ENCODE measurements around the gene SLC25A39. TPM values are rescaled to one million over a fixed set of nuclear protein-coding genes. Genes with fewer than 3 reads are reported as not detected.

The SLC25A39 gene
- total RNA-seq, 1 donor from 2014 or later: 76.8 TPM

DNA sequence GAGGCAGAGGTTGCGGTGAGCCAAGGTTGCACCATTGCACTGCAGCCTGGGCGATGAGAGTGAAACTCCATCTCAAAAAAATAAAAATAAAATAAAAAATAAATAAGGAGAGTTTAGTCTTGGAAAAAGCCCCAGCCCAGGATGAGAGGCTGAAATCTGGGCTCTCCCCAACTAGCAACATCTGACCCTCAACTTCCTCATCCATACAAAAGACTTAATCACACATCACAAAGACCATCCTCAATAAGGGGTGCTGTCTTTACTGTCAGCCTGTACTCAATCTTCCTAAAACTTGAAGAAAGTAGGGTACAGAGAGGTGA lies 45.3 kb downstream of the SLC25A39 start:
- H3K36me3 ChIP-seq: no peaks in the 10 kb centered on the region
- no peak overlapping the region for H3K4me3 ChIP-seq
- H3K4me1 ChIP-seq: peaks cover 17% of the 10 kb centered on the region
- intact Hi-C loops (cut with DNase I): no loop called here
- no peak overlapping the region for H3K27ac ChIP-seq
- TF ChIP-seq, protein P1, sequence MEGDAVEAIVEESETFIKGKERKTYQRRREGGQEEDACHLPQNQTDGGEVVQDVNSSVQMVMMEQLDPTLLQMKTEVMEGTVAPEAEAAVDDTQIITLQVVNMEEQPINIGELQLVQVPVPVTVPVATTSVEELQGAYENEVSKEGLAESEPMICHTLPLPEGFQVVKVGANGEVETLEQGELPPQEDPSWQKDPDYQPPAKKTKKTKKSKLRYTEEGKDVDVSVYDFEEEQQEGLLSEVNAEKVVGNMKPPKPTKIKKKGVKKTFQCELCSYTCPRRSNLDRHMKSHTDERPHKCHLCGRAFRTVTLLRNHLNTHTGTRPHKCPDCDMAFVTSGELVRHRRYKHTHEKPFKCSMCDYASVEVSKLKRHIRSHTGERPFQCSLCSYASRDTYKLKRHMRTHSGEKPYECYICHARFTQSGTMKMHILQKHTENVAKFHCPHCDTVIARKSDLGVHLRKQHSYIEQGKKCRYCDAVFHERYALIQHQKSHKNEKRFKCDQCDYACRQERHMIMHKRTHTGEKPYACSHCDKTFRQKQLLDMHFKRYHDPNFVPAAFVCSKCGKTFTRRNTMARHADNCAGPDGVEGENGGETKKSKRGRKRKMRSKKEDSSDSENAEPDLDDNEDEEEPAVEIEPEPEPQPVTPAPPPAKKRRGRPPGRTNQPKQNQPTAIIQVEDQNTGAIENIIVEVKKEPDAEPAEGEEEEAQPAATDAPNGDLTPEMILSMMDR (IDR thresholded peaks at IDR 0.05): no peak
- DNase-seq (no peak), ATAC-seq (no peak)
- H3K27me3 ChIP-seq: no peaks in the 10 kb centered on the region
- H3K9me3 ChIP-seq: no peaks in the 10 kb centered on the region

DNA sequence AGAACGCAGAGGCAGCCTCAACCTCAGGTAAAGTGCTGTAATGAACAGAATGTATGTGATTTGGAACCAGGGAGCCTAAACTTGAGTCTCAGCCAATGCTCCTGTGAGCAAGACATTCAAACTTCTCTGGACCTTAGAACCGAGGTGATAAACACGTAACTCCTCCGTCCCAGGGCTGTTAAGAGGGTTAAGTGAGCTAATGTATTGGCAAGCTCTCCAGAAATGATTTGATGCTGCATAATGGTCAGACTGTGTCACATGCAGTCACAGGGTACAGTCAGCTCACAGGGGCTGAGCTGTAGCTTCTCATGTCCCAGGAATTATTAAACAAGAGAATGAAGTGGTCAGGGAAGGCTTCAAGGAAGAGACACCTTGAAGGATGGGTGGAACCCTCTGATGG lies 46.6 kb downstream of the SLC25A39 start:
- peaks cover 17% of the 10 kb centered on the region for H3K4me1 ChIP-seq
- no peaks in the 10 kb centered on the region for H3K9me3 ChIP-seq
- ATAC-seq (no peak), DNase-seq (no peak)
- intact Hi-C loops (cut with DNase I): no loop called here
- TF ChIP-seq, protein P1 (IDR thresholded peaks at IDR 0.05): no peak
- H3K4me3 ChIP-seq: no peak overlapping the region
- H3K27ac ChIP-seq: no peak overlapping the region
- no peaks in the 10 kb centered on the region for H3K36me3 ChIP-seq
- H3K27me3 ChIP-seq: no peaks in the 10 kb centered on the region

DNA sequence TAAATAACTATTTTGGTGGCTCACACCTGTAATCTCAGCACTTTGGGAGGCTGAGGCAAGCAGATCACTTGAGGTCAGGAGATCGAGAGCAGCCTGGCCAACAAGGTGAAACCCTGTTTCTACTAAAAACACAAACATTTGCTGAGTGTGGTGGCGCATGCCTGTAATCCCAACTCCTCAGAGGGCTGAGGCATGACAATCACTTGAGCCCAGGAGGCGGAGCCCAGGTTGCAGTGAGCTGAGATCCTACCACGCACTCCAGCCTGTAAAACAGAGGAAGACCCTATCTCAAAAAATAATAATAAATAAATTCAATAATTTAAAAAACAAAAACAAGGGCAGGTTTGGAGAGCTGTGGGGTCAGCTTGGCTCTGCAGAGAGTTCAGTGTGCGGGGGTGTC lies 51.0 kb downstream of the SLC25A39 start:
- DNase-seq (no peak), ATAC-seq (no peak)
- intact Hi-C loops (cut with DNase I): no loop called here
- no peak overlapping the region for H3K27ac ChIP-seq
- H3K9me3 ChIP-seq: no peaks in the 10 kb centered on the region
- no peaks in the 10 kb centered on the region for H3K27me3 ChIP-seq
- TF ChIP-seq, protein P1 (IDR thresholded peaks at IDR 0.05): no peak
- peaks cover 4% of the 10 kb centered on the region for H3K4me1 ChIP-seq
- H3K4me3 ChIP-seq: no peak overlapping the region
- H3K36me3 ChIP-seq: no peaks in the 10 kb centered on the region

DNA sequence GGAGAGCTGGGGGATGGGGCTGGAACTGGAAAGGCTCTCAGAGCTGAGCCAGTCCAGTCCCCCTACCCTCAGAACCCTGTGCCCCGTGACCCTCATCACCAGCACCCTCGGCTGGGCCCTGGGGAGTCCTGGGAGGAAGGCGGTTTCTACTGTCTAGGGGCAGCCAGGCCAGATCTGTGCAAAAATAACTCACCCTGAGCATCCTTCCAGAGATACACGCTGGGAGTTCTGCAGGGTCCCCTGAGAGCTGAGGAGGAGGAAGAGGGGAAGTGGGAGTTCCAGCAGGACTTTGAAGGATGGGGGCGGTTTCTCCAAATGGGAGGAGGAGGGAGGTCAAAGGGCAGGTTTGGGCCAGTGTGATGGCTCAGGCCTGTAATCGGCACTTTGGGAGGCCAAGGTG lies 51.7 kb downstream of the SLC25A39 start:
- no peak overlapping the region for H3K4me3 ChIP-seq
- no peaks in the 10 kb centered on the region for H3K36me3 ChIP-seq
- DNase-seq (no peak), ATAC-seq (no peak)
- H3K4me1 ChIP-seq: peaks cover 4% of the 10 kb centered on the region
- no peaks in the 10 kb centered on the region for H3K9me3 ChIP-seq
- intact Hi-C loops (cut with DNase I): no loop called here
- no peak overlapping the region for H3K27ac ChIP-seq
- H3K27me3 ChIP-seq: no peaks in the 10 kb centered on the region
- TF ChIP-seq, protein P1 (IDR thresholded peaks at IDR 0.05): no peak

DNA sequence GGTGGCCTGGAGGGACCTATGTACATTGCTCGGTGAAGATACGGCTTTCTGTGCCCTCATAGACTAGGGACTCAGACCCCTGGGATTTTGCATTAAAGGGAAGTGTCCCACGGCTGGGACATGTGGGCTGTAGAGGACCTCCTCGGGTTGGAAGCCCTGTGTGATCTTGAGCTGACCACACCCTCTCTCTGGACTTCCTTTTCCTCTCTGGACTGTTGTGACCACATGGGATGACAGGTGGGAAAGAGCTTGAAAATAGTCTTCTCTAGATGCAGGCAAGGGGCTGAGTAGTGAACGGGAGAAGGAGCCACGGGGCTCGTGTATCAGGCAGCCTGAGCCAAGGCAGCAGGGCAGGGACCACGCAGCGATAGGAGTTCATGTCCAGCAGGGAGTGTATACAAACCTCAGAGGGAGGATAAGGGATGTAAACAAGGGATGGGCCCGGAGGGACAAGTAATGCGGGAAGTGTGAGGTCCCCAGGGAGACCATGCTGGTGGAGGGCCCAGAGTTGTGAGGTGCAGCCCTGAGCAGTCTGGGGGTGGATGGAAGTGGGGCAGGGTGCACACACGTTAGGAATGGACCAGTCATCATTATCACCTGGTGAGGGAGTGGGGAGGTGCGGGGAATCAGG lies 52.2 kb downstream of the SLC25A39 start:
- TF ChIP-seq, protein P1 (IDR thresholded peaks at IDR 0.05): no peak

More for the DNA sequence above, 52.2 kb downstream of the SLC25A39 start:
- ATAC-seq: peak; percentile 63
- Histone ChIP-seq H3K27ac (no peak overlapping the region), H3K27me3 (no peaks in the 10 kb centered on the region), H3K4me3 (no peak overlapping the region), H3K9me3 (no peaks in the 10 kb centered on the region), H3K4me1 (peaks cover 4% of the 10 kb centered on the region), H3K36me3 (no peaks in the 10 kb centered on the region)
- no peak for DNase-seq
- intact Hi-C loops (cut with DNase I): no loop called here

Other genes with a start within 250 kb of the SLC25A39 start
- gene HDAC5, start 201.2 kb downstream of the SLC25A39 start, total RNA-seq: 55.3 TPM
- 0.35 TPM for gene HROB, start 182.9 kb downstream of the SLC25A39 start, total RNA-seq
- not detected for gene ASB16, start 154.1 kb downstream of the SLC25A39 start, total RNA-seq
- gene TMUB2, start 137.9 kb downstream of the SLC25A39 start, total RNA-seq: 38.8 TPM
- 65.0 TPM for gene ATXN7L3, start 124.9 kb downstream of the SLC25A39 start, total RNA-seq
- 62.6 TPM for gene UBTF, start 105.1 kb downstream of the SLC25A39 start, total RNA-seq
- gene SLC4A1, start 56.7 kb downstream of the SLC25A39 start, total RNA-seq: 0.43 TPM
- gene RUNDC3A, start 16.2 kb downstream of the SLC25A39 start, total RNA-seq: 0.32 TPM
- gene GRN, start 20.5 kb upstream of the SLC25A39 start, total RNA-seq: 722 TPM
- gene FAM171A2, start 39.0 kb upstream of the SLC25A39 start, total RNA-seq: 1.8 TPM
- gene ITGA2B, start 64.8 kb upstream of the SLC25A39 start, total RNA-seq: 4.6 TPM
- gene GPATCH8, start 178.6 kb upstream of the SLC25A39 start, total RNA-seq: 40.7 TPM
- gene FZD2, start 232.7 kb upstream of the SLC25A39 start, total RNA-seq: 8.7 TPM

Data from upper lobe of right lung (tissue), 1 donor.